ENCODE results near the gene FGD3. TPM values are rescaled to one million over a fixed set of nuclear protein-coding genes. Genes with fewer than 3 reads are reported as not detected.
A peak's percentile ranks its signal among the peaks of the same experiment; 100 is the strongest.

FGD3 gene
- total RNA-seq, 3 donors from 2014 or later (not counting 1 experiment from before 2014, with no cell fraction given): 133 to 204 (median 193) TPM

GRCh38 chr9:93068956-93069355 lies 121.6 kb downstream of the FGD3 start:
- peaks cover 21% of the 10 kb centered on the region for H3K4me1 ChIP-seq (ENCODE audit: control insufficient read depth, insufficient read depth, low read length)
- Mint-ChIP-seq H3K27me3 (ENCODE audit: low read depth in 2 of 2) (peaks cover 67 to 68% of the 10 kb centered on the region in 2 donors), H3K27ac (no peak overlapping the region), H3K4me1 (peaks cover 22 to 23% of the 10 kb centered on the region in 2 donors), H3K36me3 (no peaks in the 10 kb centered on the region), H3K4me3 (no peak overlapping the region), H3K9me3 (no peaks in the 10 kb centered on the region)
- WGBS (ENCODE audit: insufficient coverage): 100% methylated on average over 2 of the region's 4 CpGs
- no peak for TF ChIP-seq CTCF (IDR thresholded peaks at IDR 0.05)
- H3K27ac ChIP-seq (ENCODE audit: low read length): no peak overlapping the region
- H3K9me3 ChIP-seq (ENCODE audit: control insufficient read depth, insufficient read depth, low read length): no peaks in the 10 kb centered on the region
- H3K36me3 ChIP-seq (ENCODE audit: control insufficient read depth, insufficient read depth, low read length): peaks cover 2% of the 10 kb centered on the region
- peaks cover 15% of the 10 kb centered on the region for H3K27me3 ChIP-seq (ENCODE audit: control insufficient read depth, insufficient read depth, low read length)
- no peak for ATAC-seq
- no peak overlapping the region for H3K4me3 ChIP-seq (ENCODE audit: low read length)
- intact Hi-C loops (cut with micrococcal nuclease): loop anchor here (10.0 kb wide), 1 partner anchor 194 kb away; the partner anchor contains the start of gene ZNF484
- DNase-seq: no peak

GRCh38 chr9:93071464-93071863 lies 124.1 kb downstream of the FGD3 start:
- DNase-seq (peak in 1 of 2 donors; percentile 51), ATAC-seq (no peak)
- intact Hi-C loops (cut with micrococcal nuclease): no loop called here
- Mint-ChIP-seq H3K4me3 (no peak overlapping the region), H3K9me3 (no peaks in the 10 kb centered on the region), H3K27me3 (ENCODE audit: low read depth in 2 of 2) (peaks cover 57 to 59% of the 10 kb centered on the region in 2 donors), H3K36me3 (no peaks in the 10 kb centered on the region), H3K27ac (no peak overlapping the region), H3K4me1 (peaks cover 0 to 6% of the 10 kb centered on the region in 2 donors)
- Histone ChIP-seq H3K36me3 (ENCODE audit: control insufficient read depth, insufficient read depth, low read length) (peaks cover 2% of the 10 kb centered on the region), H3K4me1 (ENCODE audit: control insufficient read depth, insufficient read depth, low read length) (no peaks in the 10 kb centered on the region), H3K27ac (ENCODE audit: low read length) (no peak overlapping the region), H3K4me3 (ENCODE audit: low read length) (no peak overlapping the region), H3K27me3 (ENCODE audit: control insufficient read depth, insufficient read depth, low read length) (peaks cover 11% of the 10 kb centered on the region), H3K9me3 (ENCODE audit: control insufficient read depth, insufficient read depth, low read length) (no peaks in the 10 kb centered on the region)
- 98% methylated on average over 7 of the region's 7 CpGs for WGBS (ENCODE audit: insufficient coverage)
- no peak for TF ChIP-seq CTCF (IDR thresholded peaks at IDR 0.05)

- Mint-ChIP-seq H3K9me3 (no peaks in the 10 kb centered on the region), H3K4me1 (peaks cover 0 to 1% of the 10 kb centered on the region in 2 donors), H3K27ac (no peak overlapping the region), H3K27me3 (ENCODE audit: low read depth in 2 of 2) (peaks cover 59 to 60% of the 10 kb centered on the region in 2 donors), H3K4me3 (no peak overlapping the region), H3K36me3 (no peaks in the 10 kb centered on the region)
- Histone ChIP-seq H3K4me3 (ENCODE audit: low read length) (no peak overlapping the region), H3K9me3 (ENCODE audit: control insufficient read depth, insufficient read depth, low read length) (no peaks in the 10 kb centered on the region), H3K27ac (ENCODE audit: low read length) (no peak overlapping the region), H3K36me3 (ENCODE audit: control insufficient read depth, insufficient read depth, low read length) (peaks cover 2% of the 10 kb centered on the region), H3K4me1 (ENCODE audit: control insufficient read depth, insufficient read depth, low read length) (no peaks in the 10 kb centered on the region), H3K27me3 (ENCODE audit: control insufficient read depth, insufficient read depth, low read length) (peaks cover 11% of the 10 kb centered on the region)
- no peak for ATAC-seq
- intact Hi-C loops (cut with micrococcal nuclease): no loop called here
- TF ChIP-seq CTCF (IDR thresholded peaks at IDR 0.05): no peak
- WGBS (ENCODE audit: insufficient coverage): 64% methylated on average over 5 of the region's 5 CpGs
- no peak for DNase-seq
Measured at GRCh38 chr9:93072383-93072795, 125.1 kb downstream of the FGD3 start.

Measured in natural killer cell (primary cell).